COR-L47 (cell line): ENCODE measurements around the gene SLC35F2.
"Not testable (repeated sequence)": the region's sequence is repeated elsewhere in the genome, so short reads cannot be mapped to it uniquely, and the experiment has no call there.

Experiments
- DNase-seq: peaks from one replicate; lab custom pipeline; 2025; lab: John Stamatoyannopoulos, UW

The SLC35F2 gene

DNA sequence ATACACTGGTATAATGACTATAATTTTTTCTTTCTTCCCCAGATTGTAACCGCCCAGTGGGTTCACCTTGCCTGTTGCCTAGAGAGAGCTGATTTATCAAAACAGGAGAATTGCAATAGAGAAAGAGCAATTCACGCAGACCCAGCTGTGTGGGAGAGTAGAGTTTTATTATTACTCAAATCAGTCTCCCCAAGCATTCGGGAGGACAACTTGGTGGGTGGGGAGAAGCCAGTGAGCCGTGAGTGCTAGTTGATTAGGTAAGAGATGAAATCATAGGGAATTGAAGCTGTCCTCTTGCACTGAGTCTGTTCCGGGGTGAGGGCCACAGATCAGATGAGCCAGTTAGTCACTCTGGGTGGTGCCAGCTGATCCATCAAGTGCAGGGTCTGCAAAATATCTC is 73.2 kb downstream of the SLC35F2 start:
- DNase-seq = no peak

DNA sequence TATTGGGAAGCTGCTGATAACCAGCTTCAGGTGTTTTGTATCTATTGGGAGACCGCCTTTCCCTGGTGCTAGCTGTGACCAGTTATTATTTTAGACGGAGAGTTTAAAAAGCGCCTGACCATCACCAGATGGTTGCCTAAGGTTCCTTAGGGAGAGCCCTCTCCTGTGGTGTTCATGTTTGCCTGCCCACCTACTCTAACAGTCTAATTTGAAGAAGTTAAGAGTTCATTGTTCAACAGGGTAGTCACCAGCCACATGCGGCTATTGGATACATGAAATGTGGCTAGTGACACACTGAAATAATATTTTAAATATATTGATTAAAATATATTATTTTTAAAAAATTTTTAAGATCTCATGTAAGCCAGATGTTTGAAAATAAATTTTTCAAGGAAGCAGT is 75.5 kb downstream of the SLC35F2 start:
- DNase-seq = no peak

DNA sequence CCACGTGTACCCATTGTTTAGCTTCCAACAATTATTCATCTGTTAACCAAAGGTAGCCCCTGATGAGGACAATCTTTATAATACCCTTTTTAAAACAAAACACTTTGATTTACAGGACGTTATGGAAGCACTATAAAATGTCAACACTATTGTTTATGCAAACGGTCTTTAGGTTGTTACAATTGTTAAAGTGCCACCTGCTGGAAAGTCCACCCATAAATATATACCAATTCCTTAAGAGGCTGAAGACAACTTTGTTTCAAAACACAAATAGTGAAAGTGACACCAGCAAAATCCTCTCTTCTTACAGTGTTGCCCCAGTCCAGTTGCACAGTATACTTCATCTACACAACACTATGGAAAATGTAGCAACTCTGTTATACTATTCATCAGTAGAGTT is 77.8 kb downstream of the SLC35F2 start:
- no peak for DNase-seq

DNA sequence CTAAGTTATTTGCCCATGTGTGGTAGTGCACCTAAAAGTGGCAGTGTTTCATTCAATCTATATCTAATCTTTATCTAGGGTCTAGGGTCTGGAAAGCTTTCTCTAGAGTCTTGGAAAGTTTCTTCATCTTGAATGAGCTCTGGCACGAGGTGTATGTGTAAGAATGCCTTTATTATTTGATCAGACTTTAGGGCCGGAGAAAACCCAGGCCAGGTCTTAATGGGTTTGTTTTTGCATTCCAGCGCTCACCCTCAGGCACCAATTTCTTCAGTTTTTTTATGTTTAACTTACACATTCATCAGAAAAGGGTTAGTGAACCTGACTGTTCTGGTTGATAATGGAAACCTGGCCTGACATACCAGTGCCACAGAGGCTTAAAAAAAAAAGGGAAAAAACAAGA is 78.5 kb downstream of the SLC35F2 start:
- no peak for DNase-seq

DNA sequence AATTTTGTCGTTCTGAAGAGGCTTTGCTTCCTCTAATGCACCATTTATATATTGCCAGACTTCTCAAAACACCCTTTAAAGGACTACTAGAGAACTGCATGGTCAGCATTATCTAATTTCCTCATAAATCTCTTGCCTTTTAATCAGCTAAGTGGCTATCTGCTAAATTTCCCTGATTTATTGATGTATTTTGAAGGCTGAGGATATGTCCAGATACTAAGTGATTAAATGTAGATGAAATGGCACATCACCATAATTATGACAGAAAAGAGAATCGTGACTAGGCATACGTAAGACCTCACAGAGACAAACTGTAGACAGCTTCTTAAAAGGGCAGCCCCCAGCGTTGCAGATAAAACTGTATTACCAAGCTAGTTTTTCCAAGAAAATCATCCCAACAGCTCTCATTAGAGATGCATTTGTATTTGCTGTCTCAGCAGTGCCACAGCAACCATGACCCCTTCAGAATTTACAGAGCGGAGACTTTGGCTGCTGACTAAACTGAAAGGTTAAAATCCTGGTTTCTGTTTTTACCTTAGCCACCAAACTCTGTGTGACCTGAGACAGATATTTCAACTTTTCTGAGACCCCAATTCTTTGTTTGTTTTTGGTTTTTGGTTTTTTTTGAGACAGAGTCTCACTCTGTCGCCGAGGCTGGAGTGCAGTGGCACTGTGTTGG is 79.6 kb downstream of the SLC35F2 start:
- DNase-seq = no peak

DNA sequence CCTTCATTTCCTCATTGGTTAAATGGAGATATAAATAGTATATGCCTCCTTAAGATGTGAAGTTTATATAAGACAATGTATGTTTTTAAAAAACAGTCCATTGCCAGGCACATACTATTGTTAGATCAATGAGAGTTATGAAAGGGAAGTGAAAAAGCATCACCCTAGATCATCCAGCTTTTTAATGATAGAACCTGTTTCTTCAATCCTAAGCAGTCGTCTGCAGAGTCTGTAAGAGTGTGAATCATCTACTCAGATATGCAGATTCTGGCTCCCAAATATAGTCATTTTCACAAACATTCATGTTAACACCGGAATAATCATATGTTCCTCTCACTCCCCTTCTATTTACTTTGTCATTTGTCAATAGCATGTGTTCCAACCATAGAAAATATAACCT is 81.5 kb downstream of the SLC35F2 start:
- no peak for DNase-seq

DNA sequence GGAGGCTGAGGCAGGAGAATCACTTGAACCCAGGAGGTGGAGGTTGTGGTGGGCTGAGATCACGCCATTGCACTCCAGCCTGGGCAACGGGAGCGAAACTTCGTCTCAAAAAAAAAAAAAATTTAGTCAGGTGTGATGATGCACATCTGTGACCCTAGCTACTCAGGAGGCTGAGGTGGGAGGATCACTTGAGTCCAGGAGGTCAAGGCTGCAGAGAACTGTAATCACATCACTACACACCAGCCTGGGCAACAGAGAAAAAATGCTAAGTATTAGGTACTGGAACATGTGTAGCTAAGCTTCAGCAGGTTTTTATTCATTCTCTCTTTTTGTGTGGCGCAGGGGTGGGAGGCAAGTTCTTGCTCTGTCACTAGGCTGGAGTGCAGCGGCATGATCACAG is 82.5 kb downstream of the SLC35F2 start:
- DNase-seq = no peak

DNA sequence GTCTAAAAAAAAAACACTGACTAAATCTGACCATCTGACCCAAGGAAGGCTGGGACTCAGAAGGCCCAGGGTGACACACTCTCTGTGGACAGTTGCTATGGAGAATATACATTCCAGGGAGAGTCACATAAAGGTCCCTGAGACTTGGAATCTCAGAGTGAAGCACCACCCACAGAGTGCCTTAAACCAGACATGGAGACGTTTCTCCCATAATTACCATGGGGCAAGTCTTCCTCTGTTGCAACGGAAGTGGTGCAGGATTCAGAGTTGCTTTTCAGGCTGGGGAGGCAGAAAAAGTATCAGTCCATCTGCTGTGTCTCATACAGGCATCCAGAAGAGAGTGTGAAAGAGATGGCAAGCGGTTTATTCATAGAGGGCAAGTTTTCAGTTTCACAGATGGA is 88.0 kb downstream of the SLC35F2 start:
- DNase-seq = no peak

DNA sequence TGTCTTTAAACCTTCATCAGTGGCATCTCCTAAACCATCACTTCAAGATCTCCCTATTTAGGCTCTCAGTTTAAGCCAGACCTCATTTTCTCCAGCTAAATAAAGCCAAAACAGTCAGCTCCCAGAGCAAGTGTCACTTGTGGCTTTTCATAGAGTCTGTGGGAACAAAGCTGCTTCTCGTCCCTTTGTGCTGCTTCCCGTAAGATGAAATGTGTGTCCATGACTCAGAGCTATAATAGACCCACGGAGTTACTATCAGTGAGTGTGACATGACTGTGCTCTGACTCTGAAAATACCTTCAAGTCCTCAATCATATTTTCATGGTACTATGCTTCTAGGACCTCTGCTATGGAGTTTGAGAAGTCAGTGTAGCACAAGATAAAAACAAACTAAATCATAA is 89.4 kb downstream of the SLC35F2 start:
- DNase-seq = no peak

DNA sequence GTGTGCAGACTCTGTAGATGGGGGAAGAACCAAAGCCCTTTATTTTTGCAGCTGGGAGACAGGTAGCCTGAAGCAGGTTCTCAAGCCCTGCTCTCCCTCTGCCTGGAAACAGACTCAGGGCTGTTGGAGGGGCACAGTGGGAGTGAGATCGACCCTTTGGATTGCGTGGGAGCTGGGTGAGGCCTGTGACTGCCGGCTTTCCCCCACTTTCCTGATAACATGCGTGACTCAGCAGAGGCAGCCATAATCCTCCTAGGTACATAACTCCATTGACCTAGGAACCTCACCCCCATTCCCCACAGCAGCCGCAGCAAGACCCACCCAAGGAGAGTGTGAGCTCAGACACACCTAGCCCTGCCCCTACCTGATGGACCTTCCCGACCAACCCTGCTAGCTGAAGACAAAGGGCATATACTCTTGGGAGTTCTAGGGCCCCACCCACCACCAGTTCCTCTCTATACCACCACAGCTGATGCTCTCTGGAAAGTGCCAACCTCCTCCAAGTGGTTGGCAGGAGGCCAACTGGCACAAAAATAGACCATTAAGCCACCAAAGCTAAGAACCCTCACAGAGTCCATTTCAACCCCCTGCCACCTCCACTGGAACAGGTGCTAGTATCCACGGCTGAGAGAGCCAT is 99.8 kb downstream of the SLC35F2 start:
- DNase-seq = not testable (repeated sequence)

DNA sequence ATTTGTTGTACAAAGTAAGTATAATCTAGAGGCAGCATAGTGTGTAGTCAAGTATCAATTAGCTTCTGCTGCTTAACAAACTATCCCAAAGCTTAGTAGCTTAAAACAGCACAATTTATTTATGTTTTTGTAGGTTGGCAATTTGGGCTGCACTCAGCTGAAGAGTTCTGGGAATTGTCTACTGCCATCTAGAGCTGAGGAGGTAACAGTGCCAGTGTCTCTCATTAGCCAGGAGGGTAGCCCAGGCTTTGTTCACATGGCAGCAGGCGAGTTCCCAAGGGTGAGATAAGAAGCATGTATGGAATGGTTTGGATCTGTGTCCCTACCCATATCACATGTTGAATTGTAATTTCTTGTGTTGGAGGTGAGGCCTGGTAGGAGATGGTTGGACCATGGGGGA is 100.9 kb downstream of the SLC35F2 start:
- DNase-seq = no peak

DNA sequence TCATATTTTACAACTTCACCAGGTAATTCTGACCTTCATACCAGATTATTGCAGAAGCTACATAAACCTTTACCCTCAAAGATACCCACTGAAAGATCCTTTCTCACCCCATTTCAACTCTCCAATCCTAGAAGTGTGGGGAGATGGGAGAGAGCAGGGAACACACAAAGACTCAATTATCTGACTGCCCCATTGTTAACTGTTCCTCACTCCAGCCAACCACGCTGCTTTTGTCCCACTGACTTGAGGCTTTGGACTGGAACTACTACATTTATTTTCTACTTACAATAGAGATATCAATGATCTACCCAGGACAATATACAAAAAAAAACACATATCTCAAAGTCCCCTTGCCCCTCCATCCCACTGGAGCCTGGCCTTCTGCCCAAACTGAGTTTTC is 102.0 kb downstream of the SLC35F2 start:
- DNase-seq = no peak

DNA sequence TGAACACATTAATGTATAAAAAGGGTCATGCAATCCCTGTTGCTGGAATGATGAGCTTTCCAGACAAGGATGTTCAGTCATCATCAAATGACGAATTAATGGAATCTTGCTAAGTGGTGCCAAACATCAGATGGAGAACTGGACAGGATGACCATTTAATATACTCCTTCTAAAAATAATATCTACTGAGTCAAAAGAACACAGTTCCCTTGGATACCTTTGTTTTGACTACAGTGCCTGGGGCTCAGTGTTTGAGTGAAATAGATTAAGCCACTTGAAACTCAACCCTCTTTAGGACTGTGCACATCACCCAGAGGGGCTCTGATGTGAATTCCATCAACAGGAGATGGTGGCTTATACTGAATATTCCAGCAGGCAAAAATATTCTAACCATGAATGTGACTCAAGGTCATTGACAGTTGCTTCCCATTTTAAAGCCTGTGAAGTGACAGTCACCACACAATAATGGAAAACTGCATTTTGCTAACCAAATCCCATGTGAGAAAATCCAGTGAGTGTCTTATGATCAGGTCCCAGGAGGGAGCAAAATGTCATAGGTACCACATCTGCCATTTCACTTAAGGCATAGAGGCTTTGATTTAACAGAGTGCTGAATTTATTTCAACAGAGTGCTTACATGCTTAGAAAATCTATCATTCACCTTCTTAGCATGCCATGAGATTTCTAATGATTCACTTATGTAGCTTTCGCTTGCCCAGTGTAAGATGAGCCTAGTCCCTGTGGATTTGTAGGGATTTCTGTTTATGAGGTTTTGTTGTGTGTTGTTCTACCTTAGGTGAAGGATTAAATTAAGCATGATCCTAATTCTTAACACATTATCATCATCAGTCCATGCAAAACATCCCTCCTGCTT is 105.4 kb downstream of the SLC35F2 start:
- no peak for DNase-seq

DNA sequence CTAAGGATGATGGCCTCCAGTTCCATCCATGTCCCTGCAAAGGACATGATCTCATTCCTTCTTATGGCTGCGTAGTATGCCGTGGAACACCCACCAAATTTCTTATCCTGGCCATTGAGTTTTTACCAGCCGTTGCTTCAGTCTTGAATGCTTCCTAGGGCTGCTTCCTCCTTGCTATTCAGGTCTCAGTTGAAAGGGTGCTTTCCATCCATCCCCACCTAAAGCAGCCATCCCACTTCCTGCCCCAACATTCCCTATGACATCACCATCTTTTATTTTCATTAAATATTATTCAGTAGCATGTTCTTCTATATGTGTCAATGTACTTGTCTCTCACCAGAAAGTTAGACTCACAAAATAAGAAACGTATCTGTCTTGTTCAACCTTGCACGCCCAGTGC is 106.1 kb downstream of the SLC35F2 start:
- no peak for DNase-seq

DNA sequence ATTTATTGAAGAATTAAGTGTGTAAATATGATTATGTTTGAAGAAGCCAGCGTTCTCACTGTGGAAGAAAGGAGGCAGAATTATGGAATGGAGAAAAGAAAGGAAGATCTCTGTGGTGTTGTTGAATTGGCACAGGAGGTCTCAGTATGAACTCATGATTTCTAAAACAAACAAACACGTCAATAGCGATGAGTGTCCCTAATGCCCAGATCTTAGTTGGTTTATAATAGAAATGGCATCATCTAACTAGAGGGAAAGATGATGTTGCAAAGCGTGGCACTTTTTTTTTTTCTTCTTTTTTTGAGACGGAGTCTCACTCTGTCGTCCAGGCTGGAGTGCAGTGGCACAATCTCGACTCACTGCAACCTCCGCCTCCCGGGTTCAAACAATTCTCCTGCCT is 107.5 kb downstream of the SLC35F2 start:
- no peak for DNase-seq

DNA sequence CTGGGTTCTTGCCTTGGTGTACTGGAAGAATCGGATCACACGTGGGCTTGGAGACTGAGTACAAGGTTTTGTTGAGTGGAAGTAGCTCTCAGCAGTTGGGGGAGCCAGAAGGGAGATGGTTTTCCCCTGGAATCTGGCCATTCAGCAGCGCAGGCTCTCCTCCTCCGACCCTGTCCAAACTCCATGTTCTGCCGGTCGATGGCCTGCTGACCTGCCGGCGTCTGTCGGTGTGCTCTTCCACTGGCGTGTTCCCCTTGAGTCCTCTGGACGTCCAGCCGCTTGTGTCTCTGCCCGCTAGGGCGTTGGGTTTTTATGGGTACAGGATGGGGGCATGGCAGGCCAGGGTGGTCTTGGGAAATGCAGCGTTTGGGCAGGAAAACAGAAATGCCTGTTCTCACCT is 108.3 kb downstream of the SLC35F2 start:
- DNase-seq = no peak

DNA sequence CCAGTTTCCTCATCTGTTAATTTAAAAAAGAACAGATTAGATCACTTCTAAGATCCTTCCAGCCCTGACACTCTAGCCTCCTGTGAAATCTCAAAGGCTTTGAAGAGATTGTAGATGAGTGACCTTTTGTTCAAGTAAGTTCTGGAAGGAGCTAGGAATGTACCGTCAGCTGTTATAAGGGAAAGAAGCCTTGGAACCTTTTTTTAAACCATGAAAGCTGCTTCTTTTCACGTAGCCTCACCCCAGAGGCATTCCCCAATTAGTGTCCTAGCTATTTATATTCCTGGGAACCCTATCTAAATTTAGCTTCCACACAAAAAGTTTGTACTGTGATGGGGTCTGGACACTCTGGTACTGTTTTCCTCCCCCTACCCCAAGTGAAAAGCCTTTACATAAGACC is 111.0 kb downstream of the SLC35F2 start:
- no peak for DNase-seq

DNA sequence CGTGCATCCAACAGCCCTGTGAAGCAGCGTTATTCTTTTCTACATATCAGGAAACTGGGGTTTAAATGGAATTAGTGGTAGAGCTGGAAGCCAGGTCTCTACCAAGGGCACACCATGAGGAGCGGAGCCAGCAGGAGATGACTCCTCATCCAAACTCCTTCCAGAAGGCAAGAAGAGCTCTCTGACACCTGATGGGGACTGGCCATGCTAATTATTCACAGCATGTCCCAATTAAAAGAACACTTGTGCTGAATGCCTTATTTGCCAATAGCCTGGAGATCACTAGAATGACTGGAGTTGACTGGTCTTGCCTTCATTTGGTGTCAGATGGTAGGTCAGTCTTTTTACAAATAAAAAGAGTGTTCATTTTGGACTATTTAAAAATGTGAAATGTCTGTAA is 113.9 kb downstream of the SLC35F2 start:
- no peak for DNase-seq

DNA sequence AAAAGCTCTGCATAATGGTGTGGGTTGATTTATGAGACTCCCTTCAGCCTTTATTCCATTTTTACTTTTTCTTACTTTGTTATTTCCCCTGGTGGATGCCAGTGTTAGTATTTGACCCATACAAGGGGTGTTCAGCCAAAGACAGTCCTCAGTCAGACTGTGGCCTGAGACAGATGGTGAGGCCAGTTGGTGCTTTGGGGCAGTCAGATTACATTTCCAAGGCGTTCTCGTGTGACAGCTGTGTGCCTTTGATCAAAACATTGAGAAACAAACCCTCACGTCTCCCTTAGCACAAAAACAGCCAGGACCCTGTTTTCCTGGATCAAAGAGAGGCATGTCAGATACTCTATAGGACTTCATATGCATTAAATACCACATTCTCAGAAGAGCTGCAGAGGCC is 115.4 kb downstream of the SLC35F2 start:
- no peak for DNase-seq

DNA sequence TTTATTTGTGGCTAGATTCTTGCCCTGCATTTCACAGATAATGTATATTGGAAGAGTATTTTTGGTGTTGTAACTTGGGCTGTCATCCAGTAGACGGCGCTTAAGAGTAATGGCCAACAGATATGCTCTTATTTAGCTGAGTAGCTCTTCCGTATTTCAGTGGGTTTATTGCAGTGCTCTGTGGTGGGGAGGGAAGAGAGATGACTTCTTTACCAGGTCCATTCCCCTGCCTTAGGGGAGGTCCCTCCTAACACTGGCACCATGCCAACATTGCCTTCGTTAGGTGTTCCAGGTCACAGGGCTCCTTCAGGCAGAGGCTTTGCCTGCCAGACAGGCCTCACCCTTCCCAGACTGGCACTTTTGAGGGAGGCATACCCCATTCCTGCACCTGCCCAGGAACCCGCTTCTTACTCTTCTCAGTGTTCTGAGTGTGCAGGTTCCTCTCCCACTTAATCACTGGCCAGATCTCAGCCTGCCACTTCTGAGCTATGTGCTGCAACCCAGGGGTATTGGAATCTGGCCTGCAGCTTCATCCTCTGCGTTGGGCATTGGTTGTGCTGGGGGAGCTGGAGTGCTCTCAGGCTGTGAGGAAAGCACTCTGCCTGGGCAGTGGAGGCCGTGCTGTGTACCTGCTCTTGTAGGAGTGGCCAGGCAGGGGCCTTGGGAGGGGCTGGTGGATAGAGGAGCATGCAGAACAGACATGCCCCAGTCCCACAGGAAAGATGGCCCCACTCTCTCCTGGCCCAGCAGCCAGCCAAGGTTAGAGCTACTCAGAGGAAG is 117.4 kb downstream of the SLC35F2 start:
- no peak for DNase-seq
